ENCODE results near the gene SCFD2.

The SCFD2 gene

GRCh38 chr4:52848254-52848653 lies 517.6 kb downstream of the SCFD2 start:
- Histone ChIP-seq H3K36me3 (ENCODE audit: insufficient read depth, low read length) (no peaks in the 10 kb centered on the region), H3F3A (ENCODE audit: insufficient read depth, low read length) (no peaks in the 10 kb centered on the region), H3K9me3 (ENCODE audit: low read length) (no peaks in the 10 kb centered on the region), H3K27me3 (ENCODE audit: insufficient read depth, low read length) (no peaks in the 10 kb centered on the region), H3K4me1 (ENCODE audit: insufficient read depth, low read length, severe bottlenecking) (no peaks in the 10 kb centered on the region), H4K20me1 (ENCODE audit: insufficient read depth, low read length) (no peaks in the 10 kb centered on the region), H3K79me2 (ENCODE audit: insufficient read depth, low read length) (no peaks in the 10 kb centered on the region), H3K27ac (ENCODE audit: low read depth, low read length, poor library complexity, severe bottlenecking) (no peak overlapping the region), H2AFZ (ENCODE audit: low read length) (no peak overlapping the region), H3K4me3 (ENCODE audit: low read depth, low read length, poor library complexity, severe bottlenecking) (no peak overlapping the region), H3K9ac (ENCODE audit: low read length) (no peak overlapping the region), H3K9me2 (ENCODE audit: low read depth, low read length) (no peaks in the 10 kb centered on the region), H3K4me2 (ENCODE audit: low read length) (no peak overlapping the region)
- no peak for TF ChIP-seq EZH2 (IDR thresholded peaks at IDR 0.05; ENCODE audit: borderline replicate concordance, low read length)
- TF ChIP-seq, protein P1, sequence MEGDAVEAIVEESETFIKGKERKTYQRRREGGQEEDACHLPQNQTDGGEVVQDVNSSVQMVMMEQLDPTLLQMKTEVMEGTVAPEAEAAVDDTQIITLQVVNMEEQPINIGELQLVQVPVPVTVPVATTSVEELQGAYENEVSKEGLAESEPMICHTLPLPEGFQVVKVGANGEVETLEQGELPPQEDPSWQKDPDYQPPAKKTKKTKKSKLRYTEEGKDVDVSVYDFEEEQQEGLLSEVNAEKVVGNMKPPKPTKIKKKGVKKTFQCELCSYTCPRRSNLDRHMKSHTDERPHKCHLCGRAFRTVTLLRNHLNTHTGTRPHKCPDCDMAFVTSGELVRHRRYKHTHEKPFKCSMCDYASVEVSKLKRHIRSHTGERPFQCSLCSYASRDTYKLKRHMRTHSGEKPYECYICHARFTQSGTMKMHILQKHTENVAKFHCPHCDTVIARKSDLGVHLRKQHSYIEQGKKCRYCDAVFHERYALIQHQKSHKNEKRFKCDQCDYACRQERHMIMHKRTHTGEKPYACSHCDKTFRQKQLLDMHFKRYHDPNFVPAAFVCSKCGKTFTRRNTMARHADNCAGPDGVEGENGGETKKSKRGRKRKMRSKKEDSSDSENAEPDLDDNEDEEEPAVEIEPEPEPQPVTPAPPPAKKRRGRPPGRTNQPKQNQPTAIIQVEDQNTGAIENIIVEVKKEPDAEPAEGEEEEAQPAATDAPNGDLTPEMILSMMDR (IDR thresholded peaks at IDR 0.05; ENCODE audit: low read length), result no peak

GRCh38 chr4:52846502-52846901 lies 519.4 kb downstream of the SCFD2 start:
- H2AFZ ChIP-seq (ENCODE audit: low read length), result no peak overlapping the region
- H3K79me2 ChIP-seq (ENCODE audit: insufficient read depth, low read length), result no peaks in the 10 kb centered on the region
- no peak overlapping the region for H3K27ac ChIP-seq (ENCODE audit: low read depth, low read length, poor library complexity, severe bottlenecking)
- TF ChIP-seq, protein P1 (IDR thresholded peaks at IDR 0.05; ENCODE audit: low read length), result no peak
- H3K36me3 ChIP-seq (ENCODE audit: insufficient read depth, low read length), result no peaks in the 10 kb centered on the region
- no peaks in the 10 kb centered on the region for H3K4me1 ChIP-seq (ENCODE audit: insufficient read depth, low read length, severe bottlenecking)
- H4K20me1 ChIP-seq (ENCODE audit: insufficient read depth, low read length), result no peaks in the 10 kb centered on the region
- H3F3A ChIP-seq (ENCODE audit: insufficient read depth, low read length), result no peaks in the 10 kb centered on the region
- no peak overlapping the region for H3K9ac ChIP-seq (ENCODE audit: low read length)
- no peaks in the 10 kb centered on the region for H3K27me3 ChIP-seq (ENCODE audit: insufficient read depth, low read length)
- no peak overlapping the region for H3K4me2 ChIP-seq (ENCODE audit: low read length)
- no peak overlapping the region for H3K4me3 ChIP-seq (ENCODE audit: low read depth, low read length, poor library complexity, severe bottlenecking)
- H3K9me3 ChIP-seq (ENCODE audit: low read length), result no peaks in the 10 kb centered on the region
- no peaks in the 10 kb centered on the region for H3K9me2 ChIP-seq (ENCODE audit: low read depth, low read length)

- H3K4me3 ChIP-seq (ENCODE audit: low read depth, low read length, poor library complexity, severe bottlenecking), result no peak overlapping the region
- no peaks in the 10 kb centered on the region for H3K36me3 ChIP-seq (ENCODE audit: insufficient read depth, low read length)
- no peak overlapping the region for H3K9ac ChIP-seq (ENCODE audit: low read length)
- H3K4me1 ChIP-seq (ENCODE audit: insufficient read depth, low read length, severe bottlenecking), result no peaks in the 10 kb centered on the region
- H3K27me3 ChIP-seq (ENCODE audit: insufficient read depth, low read length), result no peaks in the 10 kb centered on the region
- H3F3A ChIP-seq (ENCODE audit: insufficient read depth, low read length), result no peaks in the 10 kb centered on the region
- TF ChIP-seq EZH2 (IDR thresholded peaks at IDR 0.05; ENCODE audit: borderline replicate concordance, low read length), result no peak
- TF ChIP-seq, protein P1 (IDR thresholded peaks at IDR 0.05; ENCODE audit: low read length), result no peak
- H3K27ac ChIP-seq (ENCODE audit: low read depth, low read length, poor library complexity, severe bottlenecking), result no peak overlapping the region
- no peaks in the 10 kb centered on the region for H3K79me2 ChIP-seq (ENCODE audit: insufficient read depth, low read length)
- no peaks in the 10 kb centered on the region for H3K9me3 ChIP-seq (ENCODE audit: low read length)
- no peak overlapping the region for H3K4me2 ChIP-seq (ENCODE audit: low read length)
- H2AFZ ChIP-seq (ENCODE audit: low read length), result no peak overlapping the region
- H3K9me2 ChIP-seq (ENCODE audit: low read depth, low read length), result no peaks in the 10 kb centered on the region
- H4K20me1 ChIP-seq (ENCODE audit: insufficient read depth, low read length), result no peaks in the 10 kb centered on the region
These were observed 521.3 kb downstream of the SCFD2 start for GRCh38 chr4:52844596-52844995.
